Right cardiac atrium (tissue), 5 donors: Measurements from ENCODE around the gene HDDC3. TPM values are rescaled to one million over a fixed set of nuclear protein-coding genes. Genes with fewer than 3 reads are reported as not detected.

ENCODE experiments used
- ATAC-seq, 2 donors: fragments of 200-7000 bp; cut with Tn5 transposase; one replicate each; pipeline versions ENCODE4 v1.8.0 to v1.9.1; 2020; ENCODE audit warnings: moderate library complexity in 2 of 2, mild to moderate bottlenecking in 1 of 2
- DNase-seq, 3 donors: peaks; one replicate each; pipeline ENCODE4 v3.0.0-alpha.2; 2020
- H3K27ac ChIP-seq: one replicate; pipeline ENCODE4 v1.5.1; 2013; ENCODE audit warnings: mild to moderate bottlenecking, low read length, control low read depth, moderate library complexity
- H3K27me3 ChIP-seq: one replicate; pipeline ENCODE4 v1.6.1; 2013; ENCODE audit not compliant: control insufficient read depth, insufficient read depth
- H3K4me1 ChIP-seq: one replicate; pipeline ENCODE4 v1.6.1; 2013; ENCODE audit warnings: low read length; ENCODE audit not compliant: control insufficient read depth, insufficient read depth
- H3K4me3 ChIP-seq: one replicate; pipeline ENCODE4 v1.5.1; 2013; ENCODE audit warnings: low read length, control low read depth
- H3K9me3 ChIP-seq: one replicate; pipeline ENCODE4 v1.6.1; 2013; ENCODE audit warnings: low read length; ENCODE audit not compliant: control insufficient read depth
- WGBS: extraction: QIAGEN DNeasy Blood & Tissue Kit; methylation state at CpG from one replicate; pipeline ENCODE4 v1.1.7; 2013; 5-methylcytosine and 5-hydroxymethylcytosine counted together
- intact Hi-C, 4 donors: fragments of 100-400 bp; cut with DNase I; formaldehyde crosslinking; loops; one replicate each; pipeline versions ENCODE4 v1.11.0 to v1.14.0; 2022 to 2023
- polyA plus RNA-seq: library from polyadenylated mRNA; stranded (reverse); fragments of 200-250 nt; gene quantifications from one replicate; pipeline ENCODE4 v1.2.3, GENCODE V29; 2013
- total RNA-seq, 4 donors: library from RNA; stranded (reverse); fragmentation: NEBNext Ultra II Directional; extraction: Animal tissue kit (Norgen Biotek cat#: 25700); gene quantifications; one replicate each; pipeline ENCODE4 v1.2.1, GENCODE V29; 2021
- donor health status: healthy with polysubstance abuse.
- donor health status: DM: no; HTN: yes; CAD: no.
- donor health status: DM: no; HTN: no; CAD: no.
- donor health status: DM: no; HTN: yes; CAD: no; lungs with severe emphysema.
- donor health status: DM: yes; HTN: yes; CAD: no.

Gene HDDC3
- total and polyA plus RNA-seq, 5 donors, result 13.5 to 22.2 (median 17.3) TPM

DNA sequence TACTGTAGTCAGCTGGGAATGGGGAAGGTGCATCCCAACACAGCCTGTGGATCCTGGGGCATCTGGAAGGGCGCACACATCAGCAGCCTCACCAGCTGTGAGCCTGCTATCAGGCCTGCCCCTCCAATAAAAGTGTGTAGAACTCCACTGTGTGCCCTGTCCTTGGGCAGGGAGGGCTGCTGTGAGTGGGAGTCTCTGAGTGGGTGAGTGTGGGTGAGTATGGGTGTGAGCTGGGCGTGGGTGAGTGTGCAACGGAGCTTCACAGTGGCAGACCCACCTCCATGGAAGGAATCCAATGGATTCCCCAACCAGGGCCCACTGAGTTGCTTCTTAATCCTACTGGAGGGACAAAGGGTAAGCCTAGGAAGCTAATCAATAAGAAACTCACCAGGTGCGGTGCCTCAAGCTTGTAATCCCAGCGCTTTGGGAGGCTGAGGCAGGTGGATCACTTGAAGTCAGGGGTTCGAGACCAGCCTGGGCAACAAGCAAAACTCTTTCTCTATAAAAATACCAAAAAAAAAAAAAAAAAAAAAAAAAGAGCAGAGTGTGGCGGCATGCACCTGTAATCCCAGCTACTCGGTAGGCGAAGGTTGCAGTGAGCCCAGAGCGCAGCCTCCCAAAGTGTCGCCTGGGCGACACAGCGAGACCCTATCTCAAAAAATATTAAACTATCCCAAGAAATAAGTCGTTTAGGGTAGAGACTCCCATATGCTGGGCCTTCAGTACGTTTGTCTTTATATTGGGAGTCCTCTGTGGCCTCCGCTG is 21.8 kb upstream of the HDDC3 start:
- Histone ChIP-seq H3K4me1 (no peaks in the 10 kb centered on the region), H3K9me3 (no peaks in the 10 kb centered on the region), H3K27me3 (no peaks in the 10 kb centered on the region), H3K4me3 (no peak overlapping the region), H3K27ac (no peak overlapping the region)
- peak in 1 of 3 donors; percentile 48 for DNase-seq
- no peak for ATAC-seq
- 73% methylated on average over 16 of the region's 16 CpGs for WGBS
- intact Hi-C loops, result loop anchor here in 2 of 4 donors (10.0 kb wide), 1 partner anchor 311 kb away; no protein-coding TSS in a partner anchor

DNA sequence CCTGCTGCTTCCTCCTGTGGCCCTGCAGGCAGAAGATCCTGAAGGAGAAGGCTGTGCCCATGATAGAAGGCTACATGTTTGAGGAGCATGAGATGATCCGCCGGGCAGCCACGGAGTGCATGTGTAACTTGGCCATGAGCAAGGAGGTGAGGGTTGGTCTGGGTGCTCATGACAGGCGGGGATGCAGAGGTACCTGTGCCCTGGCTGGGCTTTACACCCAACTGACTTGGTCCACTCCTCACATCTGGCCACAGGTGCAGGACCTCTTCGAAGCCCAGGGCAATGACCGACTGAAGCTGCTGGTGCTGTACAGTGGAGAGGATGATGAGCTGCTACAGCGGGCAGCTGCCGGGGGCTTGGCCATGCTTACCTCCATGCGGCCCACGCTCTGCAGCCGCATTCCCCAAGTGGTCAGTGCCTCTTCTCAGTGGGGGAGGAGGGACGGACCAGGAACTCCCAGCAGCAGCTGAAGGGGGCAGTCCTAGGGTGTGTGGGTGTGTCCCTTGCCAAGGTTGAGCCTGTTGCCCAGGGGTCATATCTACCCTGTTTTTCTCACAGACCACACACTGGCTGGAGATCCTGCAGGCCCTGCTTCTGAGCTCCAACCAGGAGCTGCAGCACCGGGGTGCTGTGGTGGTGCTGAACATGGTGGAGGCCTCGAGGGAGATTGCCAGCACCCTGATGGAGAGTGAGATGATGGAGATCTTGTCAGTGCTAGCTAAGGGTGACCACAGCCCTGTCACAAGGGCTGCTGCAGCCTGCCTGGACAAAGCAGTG is 20.7 kb upstream of the HDDC3 start:
- no peaks in the 10 kb centered on the region for H3K9me3 ChIP-seq
- 90% methylated on average over 14 of the region's 14 CpGs for WGBS
- intact Hi-C loops, result loop anchor here in 2 of 4 donors (10.0 kb wide), 1 partner anchor 312 kb away; no protein-coding TSS in a partner anchor
- ATAC-seq (no peak), DNase-seq (peak in 1 of 3 donors; percentile 39)
- H3K4me3 ChIP-seq, result no peak overlapping the region
- H3K27me3 ChIP-seq, result no peaks in the 10 kb centered on the region
- no peaks in the 10 kb centered on the region for H3K4me1 ChIP-seq
- H3K27ac ChIP-seq, result no peak overlapping the region

DNA sequence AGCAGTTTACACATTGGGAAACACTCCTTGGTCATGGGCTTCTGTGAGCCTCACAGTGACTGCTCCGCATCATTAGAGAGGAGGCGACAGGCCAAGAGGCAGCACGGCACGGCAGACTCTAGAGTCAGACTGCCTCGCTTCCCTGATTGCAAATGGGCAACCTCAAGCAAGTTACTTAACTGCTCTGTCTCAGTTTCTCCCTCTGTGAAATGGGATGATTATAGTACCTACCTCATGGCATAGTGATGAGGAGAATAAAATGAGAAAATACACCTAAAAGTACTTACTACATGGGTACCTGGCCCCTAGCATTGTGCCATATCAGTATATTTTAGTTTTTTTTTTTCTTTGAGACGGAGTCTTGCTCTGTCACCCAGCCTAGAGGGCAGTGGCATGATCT is 18.3 kb upstream of the HDDC3 start:
- 98% methylated on average over 6 of the region's 6 CpGs for WGBS
- DNase-seq, result no peak
- Histone ChIP-seq H3K4me3 (no peak overlapping the region), H3K27me3 (no peaks in the 10 kb centered on the region), H3K9me3 (no peaks in the 10 kb centered on the region), H3K4me1 (no peaks in the 10 kb centered on the region), H3K27ac (no peak overlapping the region)
- intact Hi-C loops, result loop anchor here in 2 of 4 donors (10.0 kb wide), 1 partner anchor 314 kb away; no protein-coding TSS in a partner anchor
- no peak for ATAC-seq

DNA sequence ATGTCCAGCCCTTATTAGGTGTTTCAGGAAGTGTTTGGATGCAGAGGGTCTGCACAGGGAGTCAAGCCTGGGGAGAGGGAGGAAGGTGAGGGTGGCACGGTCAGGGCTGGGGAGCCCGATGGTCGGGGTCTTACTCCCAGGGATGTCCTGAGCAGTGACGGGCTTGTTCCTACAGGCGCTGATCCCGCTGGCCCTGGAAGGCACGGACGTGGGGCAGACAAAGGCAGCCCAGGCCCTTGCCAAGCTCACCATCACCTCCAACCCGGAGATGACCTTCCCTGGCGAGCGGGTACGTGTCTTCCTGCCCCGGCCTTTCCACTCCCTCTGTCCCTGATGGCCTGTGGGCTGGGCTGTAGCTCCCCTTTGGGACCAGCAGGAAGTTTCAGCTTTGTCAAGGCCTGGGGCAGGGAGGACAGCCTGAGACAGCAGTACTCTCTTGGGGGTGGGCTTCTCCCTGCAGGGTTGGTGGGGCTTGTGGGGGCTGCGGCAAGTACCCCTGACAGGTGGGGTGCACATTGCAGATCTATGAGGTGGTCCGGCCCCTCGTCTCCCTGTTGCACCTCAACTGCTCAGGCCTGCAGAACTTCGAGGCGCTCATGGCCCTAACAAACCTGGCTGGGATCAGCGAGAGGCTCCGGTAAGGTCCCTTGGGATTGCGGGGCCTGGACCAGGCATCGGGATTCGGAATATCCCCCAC is 17.8 kb upstream of the HDDC3 start:
- 92% methylated on average over 23 of the region's 23 CpGs for WGBS
- ATAC-seq, result no peak
- intact Hi-C loops, result loop anchor here in 2 of 4 donors (10.0 kb wide), 1 partner anchor 315 kb away; no protein-coding TSS in a partner anchor
- no peaks in the 10 kb centered on the region for H3K9me3 ChIP-seq
- H3K4me1 ChIP-seq, result no peaks in the 10 kb centered on the region
- H3K27me3 ChIP-seq, result no peaks in the 10 kb centered on the region
- H3K4me3 ChIP-seq, result no peak overlapping the region
- no peak for DNase-seq
- no peak overlapping the region for H3K27ac ChIP-seq

DNA sequence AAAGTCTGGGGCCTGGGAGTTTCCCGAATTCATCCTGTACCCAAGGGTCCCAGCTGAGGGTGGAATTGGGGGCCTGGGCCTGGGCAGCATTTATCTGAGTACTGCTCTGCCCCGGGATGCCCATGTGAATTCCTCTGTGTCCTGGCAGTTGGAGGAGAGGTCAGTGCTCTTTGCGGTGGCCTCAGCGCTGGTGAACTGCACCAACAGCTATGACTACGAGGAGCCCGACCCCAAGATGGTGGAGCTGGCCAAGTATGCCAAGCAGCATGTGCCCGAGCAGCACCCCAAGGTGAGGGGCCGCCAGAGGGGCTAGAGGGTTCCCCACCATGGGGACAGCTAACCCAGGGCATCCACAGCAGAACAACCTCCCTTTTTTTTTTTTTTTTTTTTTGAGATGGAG is 16.2 kb upstream of the HDDC3 start:
- Histone ChIP-seq H3K4me3 (no peak overlapping the region), H3K27ac (no peak overlapping the region), H3K9me3 (no peaks in the 10 kb centered on the region), H3K4me1 (no peaks in the 10 kb centered on the region), H3K27me3 (no peaks in the 10 kb centered on the region)
- ATAC-seq, result no peak
- WGBS, result 96% methylated on average over 8 of the region's 8 CpGs
- intact Hi-C loops, result no loop called here
- DNase-seq, result no peak

DNA sequence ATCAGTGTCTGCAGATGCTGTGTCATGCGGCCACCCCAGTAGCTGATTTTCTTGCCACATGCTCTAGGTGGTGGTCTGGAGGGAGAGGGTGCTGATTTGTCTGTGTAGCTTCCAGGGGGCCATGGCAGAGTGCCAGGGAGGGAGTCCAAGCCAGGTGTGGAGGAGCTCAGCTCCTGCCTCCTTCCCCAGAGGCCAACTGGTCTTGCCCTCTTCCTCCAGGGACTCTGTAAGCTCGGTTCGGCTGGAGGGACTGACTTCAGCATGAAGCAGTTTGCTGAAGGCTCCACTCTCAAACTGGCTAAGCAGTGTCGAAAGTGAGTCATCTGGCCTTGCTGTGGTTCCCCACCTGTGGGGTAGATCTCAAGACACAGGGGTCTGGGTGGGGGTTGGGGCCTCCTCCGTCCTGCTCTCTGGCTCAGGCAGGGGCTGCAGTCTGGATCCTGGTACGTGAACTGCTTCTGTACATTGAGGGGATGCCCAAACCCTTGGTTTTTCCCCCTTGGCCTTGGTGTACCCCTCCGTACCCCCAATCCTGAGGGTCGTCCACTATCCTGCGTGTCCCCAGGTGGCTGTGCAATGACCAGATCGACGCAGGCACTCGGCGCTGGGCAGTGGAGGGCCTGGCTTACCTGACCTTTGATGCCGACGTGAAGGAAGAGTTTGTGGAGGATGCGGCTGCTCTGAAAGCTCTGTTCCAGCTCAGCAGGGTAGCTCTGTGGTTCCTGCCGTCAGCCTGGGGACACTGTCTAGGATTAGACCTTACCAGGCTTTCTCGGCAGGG is 15.4 kb upstream of the HDDC3 start:
- WGBS, result 95% methylated on average over 18 of the region's 18 CpGs
- peak in 1 of 2 donors; percentile 4 for ATAC-seq

DNA sequence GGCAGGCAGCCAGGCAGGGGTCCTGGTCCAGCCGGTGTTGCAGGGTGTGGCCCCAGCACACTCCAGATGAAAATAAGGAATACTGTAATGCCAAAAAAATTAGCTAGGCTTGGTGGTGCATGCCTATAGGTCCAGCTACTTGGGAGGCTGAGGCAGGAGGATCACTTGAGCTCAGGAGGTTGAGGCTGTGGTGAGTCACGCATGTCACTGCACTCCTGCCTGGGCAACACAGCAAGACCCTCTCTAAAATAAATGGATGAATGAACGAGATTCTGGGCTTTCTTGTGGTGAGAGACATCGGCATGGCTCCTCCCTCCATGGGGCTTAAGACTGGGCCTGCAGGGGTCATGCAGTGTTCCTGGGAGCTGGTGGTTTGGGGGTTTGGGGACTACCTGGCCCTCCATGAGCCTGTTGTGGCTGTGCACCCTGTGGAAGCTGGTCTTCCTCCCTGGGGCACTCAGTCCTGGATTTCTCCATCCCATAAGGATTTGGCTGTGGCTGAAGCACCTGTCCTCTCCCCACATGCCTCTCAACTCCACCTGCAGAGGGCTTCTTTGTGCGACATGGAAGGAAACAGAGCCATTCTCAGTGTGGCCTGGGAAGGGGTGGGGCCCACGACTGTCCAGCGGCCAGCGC is 14.7 kb upstream of the HDDC3 start:
- 90% methylated on average over 8 of the region's 8 CpGs for WGBS
- Histone ChIP-seq H3K4me1 (no peaks in the 10 kb centered on the region), H3K9me3 (no peaks in the 10 kb centered on the region), H3K27ac (no peak overlapping the region), H3K27me3 (no peaks in the 10 kb centered on the region), H3K4me3 (no peak overlapping the region)
- intact Hi-C loops, result no loop called here
- DNase-seq, result no peak
- no peak for ATAC-seq

More for the DNA sequence above, 15.4 kb upstream of the HDDC3 start:
- Histone ChIP-seq H3K9me3 (no peaks in the 10 kb centered on the region), H3K27me3 (no peaks in the 10 kb centered on the region), H3K4me3 (no peak overlapping the region), H3K27ac (no peak overlapping the region), H3K4me1 (no peaks in the 10 kb centered on the region)
- intact Hi-C loops, result no loop called here
- DNase-seq, result no peak

DNA sequence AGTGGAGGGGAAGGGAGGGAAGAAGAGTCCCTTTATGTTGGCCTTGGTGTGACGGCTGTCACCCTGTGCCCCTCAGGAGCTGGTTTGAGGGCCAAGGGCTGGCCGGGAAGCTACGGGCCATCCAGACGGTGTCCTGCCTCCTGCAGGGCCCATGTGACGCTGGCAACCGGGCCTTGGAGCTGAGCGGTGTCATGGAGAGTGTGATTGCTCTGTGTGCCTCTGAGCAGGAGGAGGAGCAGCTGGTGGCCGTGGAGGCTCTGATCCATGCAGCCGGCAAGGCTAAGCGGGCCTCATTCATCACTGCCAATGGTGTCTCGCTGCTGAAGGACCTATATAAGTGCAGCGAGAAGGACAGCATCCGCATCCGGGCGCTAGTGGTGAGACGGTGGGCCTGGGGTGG is 14.2 kb upstream of the HDDC3 start:
- H3K9me3 ChIP-seq, result no peaks in the 10 kb centered on the region
- DNase-seq (peak in 1 of 3 donors; percentile 28), ATAC-seq (no peak)
- intact Hi-C loops, result no loop called here
- H3K27me3 ChIP-seq, result no peaks in the 10 kb centered on the region
- H3K4me3 ChIP-seq, result no peak overlapping the region
- WGBS, result 91% methylated on average over 16 of the region's 16 CpGs
- no peak overlapping the region for H3K27ac ChIP-seq
- H3K4me1 ChIP-seq, result no peaks in the 10 kb centered on the region

DNA sequence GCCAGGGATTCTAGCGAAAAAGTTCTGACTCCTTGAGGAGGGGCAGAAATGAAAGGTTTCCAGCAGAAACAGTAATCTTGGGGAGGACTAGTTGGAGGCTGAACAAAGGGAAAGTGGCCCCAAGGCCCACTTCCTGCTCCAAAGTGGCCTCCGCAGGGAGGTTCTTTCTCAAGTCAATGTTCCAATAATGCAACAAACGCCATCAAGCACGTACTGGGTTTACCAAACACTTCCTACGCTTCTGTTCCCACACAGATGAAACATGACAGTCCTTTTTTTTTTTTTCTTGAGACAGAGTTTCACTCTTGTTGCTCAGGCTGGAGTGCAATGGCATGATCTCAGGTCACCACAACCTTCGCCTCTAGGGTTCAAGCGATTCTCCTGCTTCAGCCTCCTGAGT is 12.7 kb upstream of the HDDC3 start:
- no peak for ATAC-seq
- H3K4me3 ChIP-seq, result no peak overlapping the region
- intact Hi-C loops, result no loop called here
- no peaks in the 10 kb centered on the region for H3K4me1 ChIP-seq
- no peaks in the 10 kb centered on the region for H3K9me3 ChIP-seq
- no peaks in the 10 kb centered on the region for H3K27me3 ChIP-seq
- H3K27ac ChIP-seq, result no peak overlapping the region
- no peak for DNase-seq
- WGBS, result 95% methylated on average over 7 of the region's 7 CpGs
